ENCODE results near the gene DAPK1. TPM values are rescaled to one million over a fixed set of nuclear protein-coding genes. Genes with fewer than 3 reads are reported as not detected.

DAPK1 gene
- total and polyA plus RNA-seq, 2 donors (not counting 3 experiments of a cell fraction or from before 2014, with no cell fraction given), result 58.9 to 119 TPM

DNA sequence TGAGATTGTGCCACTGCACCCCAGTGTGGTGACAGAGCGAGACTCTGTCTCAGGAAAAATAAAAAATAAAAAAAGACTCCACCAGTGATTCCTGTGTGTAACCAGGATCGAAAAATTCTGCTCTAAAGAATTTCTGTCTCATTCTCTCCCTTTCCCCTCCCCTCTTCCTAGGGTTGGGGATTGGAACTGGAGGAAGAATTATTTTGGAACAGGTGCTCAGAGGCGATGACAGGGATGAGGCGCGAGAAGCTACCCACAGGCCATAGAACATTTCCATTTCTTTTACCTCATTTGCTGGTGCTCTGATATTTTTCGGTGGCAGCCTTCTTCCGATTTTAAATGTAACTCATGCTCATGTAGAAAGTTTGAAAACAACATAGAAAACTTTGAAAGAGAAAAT, 80.1 kb downstream of the DAPK1 start:
- H3K79me2 ChIP-seq (ENCODE audit: control insufficient read depth, insufficient read depth, low read length), result peaks cover 2% of the 10 kb centered on the region
- H3K9me3 ChIP-seq (replicated peaks; ENCODE audit: control insufficient read depth, insufficient read depth, low read length), result no peaks in the 10 kb centered on the region
- CTCF ChIA-PET, result no interaction called here
- no peak overlapping the region for H3K27ac ChIP-seq (ENCODE audit: insufficient read depth, low read depth, low read length)
- DNase-seq (ENCODE audit: low read depth, low spot score) (no peak), FAIRE-seq (no peak)
- H3K4me2 ChIP-seq (ENCODE audit: insufficient read depth, low read length), result no peak overlapping the region
- BruUV-seq (replicated peaks), result no TSS peak
- H3K9me1 ChIP-seq (replicated peaks; ENCODE audit: control insufficient read depth, extremely low read depth, insufficient read depth, low read length), result no peaks in the 10 kb centered on the region
- no peak overlapping the region for H2AFZ ChIP-seq (ENCODE audit: low read depth, low read length)
- H4K20me1 ChIP-seq (replicated peaks; ENCODE audit: control insufficient read depth, extremely low read depth, insufficient read depth, low read length), result no peaks in the 10 kb centered on the region
- no peak overlapping the region for H3K9ac ChIP-seq (replicated peaks; ENCODE audit: extremely low read depth, insufficient read depth, low read length)
- TF ChIP-seq, protein P1, sequence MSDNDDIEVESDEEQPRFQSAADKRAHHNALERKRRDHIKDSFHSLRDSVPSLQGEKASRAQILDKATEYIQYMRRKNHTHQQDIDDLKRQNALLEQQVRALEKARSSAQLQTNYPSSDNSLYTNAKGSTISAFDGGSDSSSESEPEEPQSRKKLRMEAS (IDR thresholded peaks at IDR 0.05; ENCODE audit: insufficient read depth, insufficient read length), result no peak
- TF ChIP-seq EZH2 (IDR thresholded peaks at IDR 0.05; ENCODE audit: borderline replicate concordance, low read depth, low read length, severe bottlenecking), result no peak
- TF ChIP-seq MYC (IDR thresholded peaks at IDR 0.05; ENCODE audit: low read depth, low read length), result no peak
- TF ChIP-seq JUN (IDR thresholded peaks at IDR 0.05; ENCODE audit: borderline replicate concordance, insufficient read depth, insufficient read length, low read depth), result no peak
- TF ChIP-seq, protein P2, sequence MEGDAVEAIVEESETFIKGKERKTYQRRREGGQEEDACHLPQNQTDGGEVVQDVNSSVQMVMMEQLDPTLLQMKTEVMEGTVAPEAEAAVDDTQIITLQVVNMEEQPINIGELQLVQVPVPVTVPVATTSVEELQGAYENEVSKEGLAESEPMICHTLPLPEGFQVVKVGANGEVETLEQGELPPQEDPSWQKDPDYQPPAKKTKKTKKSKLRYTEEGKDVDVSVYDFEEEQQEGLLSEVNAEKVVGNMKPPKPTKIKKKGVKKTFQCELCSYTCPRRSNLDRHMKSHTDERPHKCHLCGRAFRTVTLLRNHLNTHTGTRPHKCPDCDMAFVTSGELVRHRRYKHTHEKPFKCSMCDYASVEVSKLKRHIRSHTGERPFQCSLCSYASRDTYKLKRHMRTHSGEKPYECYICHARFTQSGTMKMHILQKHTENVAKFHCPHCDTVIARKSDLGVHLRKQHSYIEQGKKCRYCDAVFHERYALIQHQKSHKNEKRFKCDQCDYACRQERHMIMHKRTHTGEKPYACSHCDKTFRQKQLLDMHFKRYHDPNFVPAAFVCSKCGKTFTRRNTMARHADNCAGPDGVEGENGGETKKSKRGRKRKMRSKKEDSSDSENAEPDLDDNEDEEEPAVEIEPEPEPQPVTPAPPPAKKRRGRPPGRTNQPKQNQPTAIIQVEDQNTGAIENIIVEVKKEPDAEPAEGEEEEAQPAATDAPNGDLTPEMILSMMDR (IDR thresholded peaks at IDR 0.05; ENCODE audit: extremely low read depth in 1 of 2, insufficient read depth in 1 of 2, low read depth in 1 of 2, low read length in 2 of 2), result no peak
- TF ChIP-seq POLR2A (IDR thresholded peaks at IDR 0.05; ENCODE audit: low read depth, low read length), result no peak
- TF ChIP-seq GATA2 (IDR thresholded peaks at IDR 0.05; ENCODE audit: insufficient read depth, insufficient read length, low read depth, low read length), result no peak
- no peaks in the 10 kb centered on the region for H3K4me1 ChIP-seq (ENCODE audit: control insufficient read depth, extremely low read depth, insufficient read depth, low read length)
- dilution Hi-C loops (cut with MboI; ENCODE audit: extremely low pct_ligation_motif_present, low sequenced_read_pairs), result no loop called here
- intact Hi-C loops (cut with micrococcal nuclease), result no loop called here
- H3K27me3 ChIP-seq (ENCODE audit: control insufficient read depth in 2 of 2, insufficient read depth in 2 of 2, low read length in 2 of 2), result no peaks in the 10 kb centered on the region
- POLR2A ChIA-PET, result no interaction called here
- no peak overlapping the region for H3K4me3 ChIP-seq (replicated peaks in 1 of 3; ENCODE audit: insufficient read depth in 1 of 3, low read depth in 1 of 3, low read length in 3 of 3)
- H3K36me3 ChIP-seq (ENCODE audit: control insufficient read depth in 2 of 2, extremely low read depth in 1 of 2, insufficient read depth in 2 of 2, low read length in 2 of 2), result peaks cover 0 to 7% of the 10 kb centered on the region in 2 experiments
